DMS53 treated with DMSO at 0.1 percent for 48 hours (cell line): ENCODE data around the gene TCL1A.
"Not testable (repeated sequence)": the region's sequence is repeated elsewhere in the genome, so short reads cannot be mapped to it uniquely, and the experiment has no call there.

Experiments
- DNase-seq: peaks from one replicate; lab custom pipeline; 2025; ENCODE audit not compliant: unreplicated experiment; lab: John Stamatoyannopoulos, UW

Gene TCL1A, protein sequence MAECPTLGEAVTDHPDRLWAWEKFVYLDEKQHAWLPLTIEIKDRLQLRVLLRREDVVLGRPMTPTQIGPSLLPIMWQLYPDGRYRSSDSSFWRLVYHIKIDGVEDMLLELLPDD

GRCh38 chr14:95713596-95714371 is at the start of gene TCL1A:
Gene TCL1A, minus strand, starts transcription at chr14:95714125. Its CDS starts 59 bp downstream, at chr14:95714066.
- DNase-seq: no peak

- not testable (repeated sequence) for DNase-seq
These were observed 49.1 kb upstream of the TCL1A start for GRCh38 chr14:95763032-95763431.

GRCh38 chr14:95761436-95761835 is 47.5 kb upstream of the TCL1A start:
- DNase-seq: no peak

DNA sequence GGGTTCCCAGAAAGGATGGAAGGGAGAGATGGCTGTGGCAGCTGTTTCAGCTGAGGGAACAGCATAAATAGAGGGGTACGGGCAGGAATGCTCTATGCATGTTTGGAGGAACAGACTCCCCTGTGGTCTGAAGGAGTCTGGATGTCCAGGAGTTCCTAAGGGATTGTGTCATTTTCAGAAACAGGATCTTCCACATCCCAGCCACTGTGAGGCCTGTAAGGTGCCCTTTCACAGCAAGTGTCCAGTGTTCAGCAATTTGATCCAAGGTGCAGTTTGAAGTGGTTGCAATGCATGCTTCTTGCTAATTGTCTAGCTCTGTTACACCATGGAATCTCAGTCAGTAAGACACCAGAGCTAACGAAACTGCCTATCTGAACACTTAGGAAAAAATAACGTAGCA is 46.7 kb upstream of the TCL1A start:
- DNase-seq: no peak

DNA sequence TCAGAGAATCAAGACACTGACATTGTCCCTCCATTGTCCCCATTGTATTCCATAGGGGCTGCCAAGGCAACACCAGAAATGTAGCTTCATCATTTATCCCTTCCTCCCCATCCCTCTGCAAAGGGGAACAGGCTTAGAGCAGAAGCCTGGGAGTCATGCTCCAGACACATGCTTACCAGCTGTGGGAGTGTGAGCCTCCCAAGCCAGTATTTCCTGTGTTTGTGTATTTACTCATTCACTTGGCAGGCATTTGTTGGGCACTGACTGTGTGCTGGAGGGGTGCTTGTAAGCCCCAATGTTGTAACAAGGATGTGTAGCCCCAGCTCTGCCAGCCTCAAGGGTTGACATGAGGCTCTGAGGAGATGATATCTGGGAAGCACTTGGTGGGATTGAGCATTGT is 46.0 kb upstream of the TCL1A start:
- no peak for DNase-seq

GRCh38 chr14:95758331-95758730 is 44.4 kb upstream of the TCL1A start:
- DNase-seq: no peak

DNA sequence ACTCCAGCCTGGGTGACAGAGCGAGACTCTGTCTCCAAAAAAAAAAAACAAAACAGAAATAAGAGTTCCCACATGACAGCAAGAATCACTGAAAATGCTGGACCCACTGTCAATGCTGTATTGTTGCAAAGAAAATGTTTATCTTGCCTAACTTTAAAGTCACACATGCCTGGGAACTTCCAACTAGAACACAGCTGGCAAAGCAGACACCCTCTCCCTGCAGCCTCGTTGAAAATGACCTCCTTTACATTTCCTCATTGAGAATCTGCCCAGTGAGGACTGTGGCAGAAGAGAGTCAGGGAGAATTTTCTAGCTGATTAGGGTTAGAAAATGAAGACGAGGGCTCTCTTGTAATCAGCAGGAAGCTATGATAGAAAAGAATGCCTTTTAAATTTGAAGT is 42.8 kb upstream of the TCL1A start:
- DNase-seq: peak; percentile 11

DNA sequence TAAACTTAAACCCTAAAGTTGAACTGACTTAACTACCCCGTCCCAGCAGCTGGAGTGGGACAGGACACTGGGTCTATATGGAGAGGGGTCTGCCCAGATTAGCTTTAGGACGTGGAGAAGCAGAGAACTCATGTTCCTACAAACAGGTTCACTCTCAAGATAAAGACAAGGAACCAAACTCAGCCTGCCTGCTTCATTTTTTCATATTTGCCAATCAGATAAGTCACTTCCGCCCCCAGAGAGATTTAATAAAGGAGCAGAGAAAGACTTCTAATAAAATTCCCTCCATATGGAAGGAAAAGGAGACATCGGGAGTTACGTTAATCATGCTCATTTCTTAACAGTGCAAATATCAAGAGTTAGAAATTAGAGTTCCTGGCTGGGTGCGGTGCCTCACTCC is 42.2 kb upstream of the TCL1A start:
- no peak for DNase-seq

- DNase-seq: no peak
These were observed 27.9 kb upstream of the TCL1A start for GRCh38 chr14:95741781-95742180.

- DNase-seq: peak; percentile 73
These were observed 27.1 kb upstream of the TCL1A start for GRCh38 chr14:95741038-95741490.

- no peak for DNase-seq
These were observed 25.4 kb upstream of the TCL1A start for GRCh38 chr14:95739356-95739755.

DNA sequence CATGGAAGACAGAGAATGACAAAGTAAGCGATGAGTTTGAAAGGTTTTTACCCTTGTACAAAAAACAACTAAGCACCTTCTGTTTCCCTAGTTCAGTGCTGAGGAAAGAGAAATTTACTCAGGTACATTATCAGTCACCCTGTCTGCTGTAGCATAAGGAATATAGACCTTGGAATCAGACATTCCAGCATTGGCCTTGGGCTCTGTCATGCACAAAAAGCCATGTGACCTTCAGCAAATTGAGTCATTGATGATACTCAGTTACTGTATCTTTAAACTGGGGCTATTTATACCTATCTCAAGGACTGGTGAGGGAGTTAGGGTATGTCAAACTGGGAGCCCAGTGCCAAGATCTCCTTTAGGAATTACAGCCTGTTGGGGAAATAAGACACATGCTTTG is 19.3 kb upstream of the TCL1A start:
- no peak for DNase-seq

GRCh38 chr14:95730126-95730525 is 16.2 kb upstream of the TCL1A start:
- DNase-seq: no peak

- DNase-seq: not testable (repeated sequence)
These were observed 15.6 kb upstream of the TCL1A start for GRCh38 chr14:95729402-95730028.

DNA sequence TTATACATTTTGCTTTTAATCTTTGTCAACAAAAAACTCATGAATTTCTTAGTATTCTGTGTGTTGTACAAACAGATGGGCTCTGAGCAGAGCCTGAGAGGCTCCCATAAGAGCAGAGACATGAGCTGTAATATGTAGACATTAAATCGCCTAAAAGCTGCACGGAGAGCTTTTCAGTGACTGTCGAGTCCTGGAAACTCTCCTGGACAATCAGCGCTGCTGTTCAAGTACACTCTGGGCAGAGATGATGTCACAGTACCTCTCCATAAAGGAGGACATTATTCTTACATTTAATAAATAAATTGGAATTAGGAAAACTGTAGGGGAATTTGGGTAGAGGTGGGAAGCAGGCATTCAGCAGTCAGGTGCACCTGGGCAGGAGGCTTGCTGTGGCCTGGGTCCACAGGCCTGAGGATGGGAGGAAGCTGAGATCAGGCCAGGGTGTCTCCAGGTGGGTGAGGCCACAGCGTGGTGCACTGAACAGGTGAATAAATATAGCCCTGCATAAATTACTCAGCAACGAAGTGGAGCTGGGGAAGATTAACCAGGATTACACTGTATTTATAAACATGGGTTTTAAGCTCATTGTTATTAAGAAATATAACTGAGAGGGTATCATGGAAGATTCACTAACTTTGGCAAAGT is 13.3 kb upstream of the TCL1A start:
- DNase-seq: peak; percentile 68

- DNase-seq: no peak
These were observed 11.9 kb upstream of the TCL1A start for GRCh38 chr14:95725685-95726336.

GRCh38 chr14:95722525-95723190 is 8.7 kb upstream of the TCL1A start:
- DNase-seq: no peak

DNA sequence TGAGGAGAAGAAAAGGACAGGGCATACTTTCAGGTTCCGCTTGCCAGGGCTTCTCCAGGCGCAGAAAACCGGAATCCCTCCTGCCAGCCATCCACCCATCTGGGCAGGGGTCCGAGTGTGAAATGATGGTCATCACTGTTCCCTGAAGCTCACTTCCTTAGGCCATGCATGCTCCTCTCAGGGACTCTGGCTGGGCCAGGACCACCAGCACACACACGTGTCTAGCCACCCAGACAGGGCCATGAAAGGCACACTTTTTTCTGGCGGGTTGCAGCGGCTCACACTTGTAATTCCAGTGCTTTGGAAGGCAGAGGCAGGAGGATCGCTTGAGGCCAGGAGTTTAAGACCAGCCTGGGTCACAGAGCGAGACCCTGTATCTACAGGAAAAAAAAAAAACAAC is 1.5 kb downstream of the TCL1A start:
- DNase-seq: no peak

DNA sequence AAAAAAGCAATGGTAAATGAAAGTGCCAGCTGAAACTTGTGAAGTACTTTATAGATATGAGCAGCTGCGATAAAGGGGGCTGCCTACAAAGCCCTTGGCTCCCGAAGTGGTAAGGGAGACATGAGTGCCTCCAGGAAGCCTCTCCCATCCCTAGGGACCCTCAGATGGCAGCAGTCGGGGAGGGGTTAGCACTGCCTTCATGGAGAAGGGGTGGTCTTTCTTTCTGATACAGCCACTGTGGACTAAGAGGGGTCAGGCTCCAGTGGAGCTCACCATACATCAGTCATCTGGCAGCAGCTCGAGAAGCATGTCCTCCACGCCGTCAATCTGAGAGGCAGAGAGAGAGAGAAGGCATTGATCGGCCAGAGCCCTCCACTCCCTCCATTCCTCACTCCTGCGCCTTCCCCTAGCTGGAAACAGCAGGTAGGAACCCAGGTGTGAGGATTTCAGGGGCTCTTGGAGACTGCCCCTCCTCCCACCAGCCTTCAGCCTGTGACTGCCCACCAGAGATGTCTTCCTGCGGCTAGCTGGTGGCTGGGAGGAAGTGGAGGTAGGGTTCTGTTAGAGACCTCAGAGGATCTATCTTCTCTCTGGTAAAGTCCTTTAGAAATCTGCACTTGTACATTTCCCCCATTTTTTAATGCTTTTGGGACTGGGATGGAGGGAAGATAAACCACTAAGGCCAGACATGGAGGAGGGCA is 2.3 kb downstream of the TCL1A start:
- DNase-seq: no peak

DNA sequence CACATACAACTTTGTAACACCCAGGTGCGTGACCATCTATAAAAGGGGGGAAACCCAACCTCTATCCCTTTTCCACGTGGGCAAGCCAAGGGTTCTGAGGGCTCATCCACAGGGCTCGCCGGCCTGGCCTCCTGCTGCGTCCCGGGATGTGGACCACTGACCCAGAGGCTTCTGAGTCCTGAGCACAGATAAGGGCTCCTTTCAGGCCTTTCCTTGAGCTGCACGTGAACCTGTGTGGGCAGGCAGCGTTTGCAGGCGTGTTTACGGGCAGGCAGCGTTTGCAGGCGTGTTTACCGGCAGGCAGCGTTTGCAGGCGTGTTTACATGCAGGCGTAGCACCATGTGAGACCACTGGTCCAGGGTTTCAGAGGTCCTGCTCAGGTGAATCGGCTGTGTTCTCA is 3.8 kb downstream of the TCL1A start:
- no peak for DNase-seq
